A673 (cell line): ENCODE data around the gene ARHGAP6.

Experiments used
- EZH2 ChIP-seq: fragments of 200-600 bp; sonication (generic); IDR thresholded peaks from 2 replicates; pipeline ENCODE4 v1.6.1; 2017; ENCODE audit warnings: borderline replicate concordance, low read depth, mild to moderate bottlenecking, mixed read lengths, antibody characterized with exemption, low read length; ENCODE audit not compliant: poor library complexity, severe bottlenecking
- TF ChIP-seq, protein P1 (sequence below): fragments of 300-800, 200-600 bp; sonication (generic); conservative IDR thresholded peaks from 2 replicates; pipeline ENCODE4 v1.5.1; 2017; ENCODE audit warnings: low read depth, mild to moderate bottlenecking, antibody characterized with exemption, low read length, moderate library complexity, mixed read lengths

DNA sequence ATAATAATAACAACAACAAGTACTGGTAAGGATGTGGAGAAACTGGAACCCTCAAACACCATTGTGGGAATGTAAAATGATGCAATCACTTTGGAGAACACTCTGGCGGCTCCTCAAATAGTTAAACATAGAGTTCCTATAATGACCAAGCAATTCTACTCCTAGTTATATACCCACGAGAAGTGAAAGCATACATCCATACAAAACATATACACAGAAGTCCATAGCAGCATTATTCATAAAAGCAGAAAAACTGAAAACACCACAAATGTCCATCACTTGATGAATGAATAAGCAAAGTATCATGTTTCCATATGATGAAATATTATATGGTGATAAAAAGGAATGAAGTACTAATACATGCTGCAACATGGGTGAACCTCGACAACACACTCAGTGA, 255.8 kb downstream of the ARHGAP6 start:
- TF ChIP-seq, protein P1, sequence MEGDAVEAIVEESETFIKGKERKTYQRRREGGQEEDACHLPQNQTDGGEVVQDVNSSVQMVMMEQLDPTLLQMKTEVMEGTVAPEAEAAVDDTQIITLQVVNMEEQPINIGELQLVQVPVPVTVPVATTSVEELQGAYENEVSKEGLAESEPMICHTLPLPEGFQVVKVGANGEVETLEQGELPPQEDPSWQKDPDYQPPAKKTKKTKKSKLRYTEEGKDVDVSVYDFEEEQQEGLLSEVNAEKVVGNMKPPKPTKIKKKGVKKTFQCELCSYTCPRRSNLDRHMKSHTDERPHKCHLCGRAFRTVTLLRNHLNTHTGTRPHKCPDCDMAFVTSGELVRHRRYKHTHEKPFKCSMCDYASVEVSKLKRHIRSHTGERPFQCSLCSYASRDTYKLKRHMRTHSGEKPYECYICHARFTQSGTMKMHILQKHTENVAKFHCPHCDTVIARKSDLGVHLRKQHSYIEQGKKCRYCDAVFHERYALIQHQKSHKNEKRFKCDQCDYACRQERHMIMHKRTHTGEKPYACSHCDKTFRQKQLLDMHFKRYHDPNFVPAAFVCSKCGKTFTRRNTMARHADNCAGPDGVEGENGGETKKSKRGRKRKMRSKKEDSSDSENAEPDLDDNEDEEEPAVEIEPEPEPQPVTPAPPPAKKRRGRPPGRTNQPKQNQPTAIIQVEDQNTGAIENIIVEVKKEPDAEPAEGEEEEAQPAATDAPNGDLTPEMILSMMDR = no peak
- TF ChIP-seq EZH2 = no peak
